ENCODE measurements around the gene ZNF281.

Gene ZNF281

GRCh38 chr1:200454425-200454824 lies 44.6 kb upstream of the ZNF281 start:
- H4K20me1 ChIP-seq (ENCODE audit: control insufficient read depth, insufficient read depth, low read depth, low read length), result no peaks in the 10 kb centered on the region
- no peaks in the 10 kb centered on the region for H3K79me2 ChIP-seq (ENCODE audit: control insufficient read depth, low read length)

GRCh38 chr1:200453553-200453905 lies 43.7 kb upstream of the ZNF281 start:
- Histone ChIP-seq H3K9me3 (ENCODE audit: control insufficient read depth, insufficient read depth, low read length) (no peaks in the 10 kb centered on the region), H3K27ac (ENCODE audit: low read depth, low read length) (no peak overlapping the region), H3K36me3 (ENCODE audit: control insufficient read depth, low read length) (no peaks in the 10 kb centered on the region), H3K27me3 (ENCODE audit: control insufficient read depth, low read length) (no peaks in the 10 kb centered on the region), H3K4me1 (ENCODE audit: control insufficient read depth, low read length) (peaks cover 24% of the 10 kb centered on the region), H3F3A (ENCODE audit: control insufficient read depth, insufficient read depth) (no peaks in the 10 kb centered on the region), H3K79me2 (ENCODE audit: control insufficient read depth, low read length) (no peaks in the 10 kb centered on the region), H3K4me2 (ENCODE audit: low read length) (peak overlapping the region; percentile 35), H3K9me2 (replicated peaks; ENCODE audit: control insufficient read depth, low read length) (no peaks in the 10 kb centered on the region), H3K4me3 (ENCODE audit: low read length) (no peak overlapping the region; the same call in 1 of the 2 replicates), H4K20me1 (ENCODE audit: control insufficient read depth, insufficient read depth, low read depth, low read length) (no peaks in the 10 kb centered on the region)
- TF ChIP-seq EZH2phosphoT487 (IDR thresholded peaks at IDR 0.05; ENCODE audit: borderline replicate concordance, low read length), result no peak
- no peak for TF ChIP-seq CTCF (IDR thresholded peaks at IDR 0.05; ENCODE audit: low read depth, low read length, poor library complexity, severe bottlenecking)

More at GRCh38 chr1:200454425-200454824, 44.6 kb upstream of the ZNF281 start:
- no peak overlapping the region for H3K4me2 ChIP-seq (ENCODE audit: low read length)
- H3F3A ChIP-seq (ENCODE audit: control insufficient read depth, insufficient read depth), result no peaks in the 10 kb centered on the region
- no peaks in the 10 kb centered on the region for H3K9me3 ChIP-seq (ENCODE audit: control insufficient read depth, insufficient read depth, low read length)
- no peak overlapping the region for H3K27ac ChIP-seq (ENCODE audit: low read depth, low read length)
- no peaks in the 10 kb centered on the region for H3K27me3 ChIP-seq (ENCODE audit: control insufficient read depth, low read length)
- H3K36me3 ChIP-seq (ENCODE audit: control insufficient read depth, low read length), result no peaks in the 10 kb centered on the region
- TF ChIP-seq CTCF (IDR thresholded peaks at IDR 0.05; ENCODE audit: low read depth, low read length, poor library complexity, severe bottlenecking) (no peak), EZH2phosphoT487 (IDR thresholded peaks at IDR 0.05; ENCODE audit: borderline replicate concordance, low read length) (no peak)
- no peaks in the 10 kb centered on the region for H3K9me2 ChIP-seq (replicated peaks; ENCODE audit: control insufficient read depth, low read length)
- H3K4me3 ChIP-seq (ENCODE audit: low read length), result no peak overlapping the region
- H3K4me1 ChIP-seq (ENCODE audit: control insufficient read depth, low read length), result peaks cover 15% of the 10 kb centered on the region

GRCh38 chr1:200452850-200453552 lies 43.2 kb upstream of the ZNF281 start:
- Histone ChIP-seq H3K27me3 (ENCODE audit: control insufficient read depth, low read length) (no peaks in the 10 kb centered on the region), H3K9me3 (ENCODE audit: control insufficient read depth, insufficient read depth, low read length) (no peaks in the 10 kb centered on the region), H4K20me1 (ENCODE audit: control insufficient read depth, insufficient read depth, low read depth, low read length) (no peaks in the 10 kb centered on the region), H3K4me1 (ENCODE audit: control insufficient read depth, low read length) (peaks cover 28% of the 10 kb centered on the region), H3K4me2 (ENCODE audit: low read length) (peak overlapping the region; percentile 35), H3F3A (ENCODE audit: control insufficient read depth, insufficient read depth) (no peaks in the 10 kb centered on the region), H3K9me2 (replicated peaks; ENCODE audit: control insufficient read depth, low read length) (no peaks in the 10 kb centered on the region), H3K36me3 (ENCODE audit: control insufficient read depth, low read length) (no peaks in the 10 kb centered on the region), H3K4me3 (ENCODE audit: low read length) (no peak overlapping the region; the same call in 1 of the 2 replicates), H3K79me2 (ENCODE audit: control insufficient read depth, low read length) (no peaks in the 10 kb centered on the region), H3K27ac (ENCODE audit: low read depth, low read length) (no peak overlapping the region)
- TF ChIP-seq CTCF (IDR thresholded peaks at IDR 0.05; ENCODE audit: low read depth, low read length, poor library complexity, severe bottlenecking), result no peak
- TF ChIP-seq EZH2phosphoT487 (IDR thresholded peaks at IDR 0.05; ENCODE audit: borderline replicate concordance, low read length), result no peak
